ENCODE data around the gene NTM.

DNA sequence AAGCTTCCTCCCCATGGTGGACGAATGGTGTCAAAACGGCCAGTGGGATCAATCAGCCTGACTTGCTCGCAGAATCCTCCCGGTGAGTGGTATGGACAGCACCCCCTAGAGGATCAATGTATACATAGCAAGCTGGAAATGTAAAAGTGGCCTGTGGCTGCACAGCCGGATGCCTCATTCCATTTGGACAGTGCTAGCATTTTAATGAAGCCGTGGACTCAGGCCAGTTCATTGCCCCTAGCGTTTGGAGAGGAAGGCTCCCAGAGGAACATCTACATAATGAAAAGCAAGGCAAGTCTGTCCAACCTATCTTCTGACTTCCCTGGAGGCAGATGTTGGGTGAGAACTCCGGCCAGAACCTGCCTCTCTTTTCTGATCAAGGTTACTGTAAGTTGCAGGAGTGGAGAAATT, 942.3 kb downstream of the NTM start:
- TF ChIP-seq, protein P1, sequence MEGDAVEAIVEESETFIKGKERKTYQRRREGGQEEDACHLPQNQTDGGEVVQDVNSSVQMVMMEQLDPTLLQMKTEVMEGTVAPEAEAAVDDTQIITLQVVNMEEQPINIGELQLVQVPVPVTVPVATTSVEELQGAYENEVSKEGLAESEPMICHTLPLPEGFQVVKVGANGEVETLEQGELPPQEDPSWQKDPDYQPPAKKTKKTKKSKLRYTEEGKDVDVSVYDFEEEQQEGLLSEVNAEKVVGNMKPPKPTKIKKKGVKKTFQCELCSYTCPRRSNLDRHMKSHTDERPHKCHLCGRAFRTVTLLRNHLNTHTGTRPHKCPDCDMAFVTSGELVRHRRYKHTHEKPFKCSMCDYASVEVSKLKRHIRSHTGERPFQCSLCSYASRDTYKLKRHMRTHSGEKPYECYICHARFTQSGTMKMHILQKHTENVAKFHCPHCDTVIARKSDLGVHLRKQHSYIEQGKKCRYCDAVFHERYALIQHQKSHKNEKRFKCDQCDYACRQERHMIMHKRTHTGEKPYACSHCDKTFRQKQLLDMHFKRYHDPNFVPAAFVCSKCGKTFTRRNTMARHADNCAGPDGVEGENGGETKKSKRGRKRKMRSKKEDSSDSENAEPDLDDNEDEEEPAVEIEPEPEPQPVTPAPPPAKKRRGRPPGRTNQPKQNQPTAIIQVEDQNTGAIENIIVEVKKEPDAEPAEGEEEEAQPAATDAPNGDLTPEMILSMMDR (IDR thresholded peaks at IDR 0.05) = peak in 1 of 6 experiments; percentile 27
- no peak for TF ChIP-seq POLR2A (IDR thresholded peaks at IDR 0.05)

Measured in esophagus squamous epithelium (tissue), 4 donors.